HFFc6 (cell line): ENCODE results near the gene NUP210. TPM values are rescaled to one million over a fixed set of nuclear protein-coding genes. Genes with fewer than 3 reads are reported as not detected.

Source experiments
- DNase-seq: peaks from one replicate; pipeline ENCODE4 v3.0.0-alpha.2; 2018
- H3K27ac Mint-ChIP-seq: 2 replicates; pipeline ENCODE4 v1.8.0; 2020; ENCODE audit warnings: mild to moderate bottlenecking, mixed read lengths
- H3K27me3 Mint-ChIP-seq: 2 replicates; pipeline ENCODE4 v1.8.0; 2021; ENCODE audit warnings: mild to moderate bottlenecking, moderate library complexity, mixed read lengths; ENCODE audit not compliant: insufficient read depth
- H3K36me3 Mint-ChIP-seq: 2 replicates; pipeline ENCODE4 v1.8.0; 2021; ENCODE audit warnings: low read depth, mixed read lengths
- H3K4me1 Mint-ChIP-seq: 2 replicates; pipeline ENCODE4 v1.8.0; 2020; ENCODE audit warnings: low read depth, mixed read lengths
- H3K4me3 Mint-ChIP-seq: 2 replicates; pipeline ENCODE4 v1.8.0; 2020; ENCODE audit warnings: mild to moderate bottlenecking, moderate library complexity, mixed read lengths
- H3K9me3 Mint-ChIP-seq: 2 replicates; pipeline ENCODE4 v1.8.0; 2020; ENCODE audit warnings: mild to moderate bottlenecking, mixed read lengths
- CTCF ChIP-seq: fragments of 200-600 bp; sonication (generic); IDR thresholded peaks from 2 replicates; pipeline ENCODE4 v1.5.0; 2021; ENCODE audit warnings: antibody characterized with exemption, mild to moderate bottlenecking
- total RNA-seq, 6 experiments: library from RNA; stranded (reverse); fragmentation: NEBNext Ultra II Directional; extraction: Animal tissue kit (Norgen Biotek cat#: 25700); gene quantifications; 2 replicates in 1 of 6; 3 replicates in 5 of 6; pipeline ENCODE4 v1.2.3, GENCODE V29; 2021

NUP210 gene
- total RNA-seq, 6 experiments from 2014 or later = 0.33 to 3.4 (median 3.1) TPM

GRCh38 chr3:13375464-13375863, 44.7 kb downstream of the NUP210 start:
- Mint-ChIP-seq H3K9me3 (no peaks in the 10 kb centered on the region), H3K27ac (no peak overlapping the region), H3K36me3 (no peaks in the 10 kb centered on the region), H3K4me1 (peaks cover 41% of the 10 kb centered on the region), H3K27me3 (peaks cover 11% of the 10 kb centered on the region), H3K4me3 (no peak overlapping the region)
- no peak for TF ChIP-seq CTCF
- DNase-seq = no peak

GRCh38 chr3:13373975-13374586, 46.0 kb downstream of the NUP210 start:
- Mint-ChIP-seq H3K27me3 (peaks cover 14% of the 10 kb centered on the region), H3K9me3 (no peaks in the 10 kb centered on the region), H3K4me3 (no peak overlapping the region), H3K36me3 (no peaks in the 10 kb centered on the region), H3K27ac (no peak overlapping the region), H3K4me1 (peaks cover 27% of the 10 kb centered on the region)
- TF ChIP-seq CTCF = no peak
- no peak for DNase-seq

GRCh38 chr3:13372656-13373055, 47.5 kb downstream of the NUP210 start:
- peaks cover 17% of the 10 kb centered on the region for H3K27me3 Mint-ChIP-seq
- no peak for TF ChIP-seq CTCF
- H3K4me1 Mint-ChIP-seq = peaks cover 14% of the 10 kb centered on the region
- H3K27ac Mint-ChIP-seq = no peak overlapping the region
- H3K9me3 Mint-ChIP-seq = no peaks in the 10 kb centered on the region
- DNase-seq = no peak
- no peak overlapping the region for H3K4me3 Mint-ChIP-seq
- H3K36me3 Mint-ChIP-seq = no peaks in the 10 kb centered on the region

GRCh38 chr3:13372126-13372525, 48.0 kb downstream of the NUP210 start:
- Mint-ChIP-seq H3K4me3 (no peak overlapping the region), H3K27me3 (peaks cover 17% of the 10 kb centered on the region), H3K4me1 (peaks cover 14% of the 10 kb centered on the region), H3K27ac (no peak overlapping the region), H3K36me3 (no peaks in the 10 kb centered on the region), H3K9me3 (no peaks in the 10 kb centered on the region)
- DNase-seq = peak; percentile 12
- no peak for TF ChIP-seq CTCF

GRCh38 chr3:13371100-13372075, 48.7 kb downstream of the NUP210 start:
- TF ChIP-seq CTCF = no peak
- peaks cover 17% of the 10 kb centered on the region for H3K27me3 Mint-ChIP-seq
- no peak overlapping the region for H3K27ac Mint-ChIP-seq
- H3K36me3 Mint-ChIP-seq = no peaks in the 10 kb centered on the region
- no peak overlapping the region for H3K4me3 Mint-ChIP-seq
- H3K4me1 Mint-ChIP-seq = peaks cover 14% of the 10 kb centered on the region
- no peak for DNase-seq
- no peaks in the 10 kb centered on the region for H3K9me3 Mint-ChIP-seq
